H1 (cell line): ENCODE data around the gene DSTYK. TPM values are rescaled to one million over a fixed set of nuclear protein-coding genes. Genes with fewer than 3 reads are reported as not detected.

Experiments used
- CTCF ChIA-PET: fragments of 300-600 bp; sonication (Branson Sonifier 250); formaldehyde crosslinking; loops from one replicate; lab custom pipeline; 2021; ENCODE audit not compliant: partially characterized antibody; lab: Charles Lee
- POLR2A ChIA-PET: fragments of 300-600 bp; sonication (Branson Sonifier 250); formaldehyde crosslinking; loops from one replicate; lab custom pipeline; 2021; ENCODE audit warnings: inconsistent platforms; ENCODE audit not compliant: partially characterized antibody; lab: Charles Lee
- DNase-seq, 2 experiments: peaks; one replicate each; pipeline versions ENCODE4 v3.0.0 to v3.0.0-alpha.2; 2010 to 2022; ENCODE audit warnings: low spot score in 2 of 2, low read depth in 1 of 2, mixed read lengths in 1 of 2
- FAIRE-seq: peaks from 2 replicates; lab custom pipeline; 2011; peaks lifted over from hg19 to GRCh38; lab: Jason Lieb, UNC
- H2AFZ ChIP-seq: 2 replicates; pipeline ENCODE4 v1.8.1; 2012; ENCODE audit warnings: low read length, inconsistent platforms
- H2AK5ac ChIP-seq: 2 replicates; pipeline ENCODE4 v1.6.1; 2013; ENCODE audit warnings: low read depth, low read length
- H2BK120ac ChIP-seq: replicated peaks from 2 replicates; pipeline ENCODE3; 2013; ENCODE audit warnings: low read depth, low read length, inconsistent platforms
- H2BK12ac ChIP-seq: 2 replicates; pipeline ENCODE4 v1.6.1; 2013; ENCODE audit warnings: low read depth, low read length
- H2BK15ac ChIP-seq: 2 replicates; pipeline ENCODE4 v1.6.1; 2013; ENCODE audit warnings: low read length
- H2BK20ac ChIP-seq: 2 replicates; pipeline ENCODE4 v1.6.1; 2013; ENCODE audit warnings: low read length
- H2BK5ac ChIP-seq: 2 replicates; pipeline ENCODE4 v1.6.1; 2013; ENCODE audit warnings: low read depth, low read length
- H3K14ac ChIP-seq: 2 replicates; pipeline ENCODE4 v1.6.1; 2013; ENCODE audit warnings: inconsistent platforms; ENCODE audit not compliant: insufficient read length
- H3K18ac ChIP-seq: 2 replicates; pipeline ENCODE4 v1.6.1; 2013; ENCODE audit warnings: low read length; ENCODE audit errors: extremely low read depth
- H3K23ac ChIP-seq: 2 replicates; pipeline ENCODE4 v1.6.1; 2013; ENCODE audit warnings: inconsistent platforms; ENCODE audit not compliant: insufficient read length
- H3K23me2 ChIP-seq: 2 replicates; pipeline ENCODE4 v1.6.1; 2013; ENCODE audit warnings: low read depth, low read length
- H3K27ac ChIP-seq: 2 replicates; pipeline ENCODE4 v1.6.1; 2011; ENCODE audit warnings: low read depth, low read length, inconsistent platforms
- H3K27me3 ChIP-seq, 4 experiments: replicated peaks in 1 of 4; 1 replicate in 1 of 4; 2 replicates in 3 of 4; pipeline versions ENCODE4 v1.6.1 to v1.8.1; 2011 to 2013; ENCODE audit warnings: low read length in 3 of 4, mild to moderate bottlenecking in 3 of 4, inconsistent platforms in 2 of 4, mixed read lengths in 2 of 4, moderate library complexity in 1 of 4; ENCODE audit not compliant: control insufficient read depth in 3 of 4, insufficient read depth in 3 of 4; ENCODE audit errors: extremely low read depth in 1 of 4
- H3K36me3 ChIP-seq, 4 experiments: 2 replicates each; pipeline versions ENCODE4 v1.6.1 to v1.8.1; 2011 to 2013; ENCODE audit warnings: mild to moderate bottlenecking in 4 of 4, low read length in 3 of 4, moderate library complexity in 2 of 4, control low read depth in 1 of 4, inconsistent platforms in 1 of 4; ENCODE audit not compliant: insufficient read depth in 4 of 4, control insufficient read depth in 2 of 4
- H3K4ac ChIP-seq: replicated peaks from 2 replicates; pipeline ENCODE3; 2013; ENCODE audit warnings: low read length, low read depth, mixed read lengths, inconsistent platforms; ENCODE audit not compliant: insufficient read length
- H3K4me1 ChIP-seq, 4 experiments: replicated peaks in 1 of 4; 1 replicate in 1 of 4; 2 replicates in 3 of 4; pipeline versions ENCODE4 v1.6.1 to v1.8.1; 2011 to 2013; ENCODE audit warnings: low read length in 3 of 4, inconsistent platforms in 2 of 4, mixed read lengths in 1 of 4; ENCODE audit not compliant: insufficient read depth in 4 of 4, control insufficient read depth in 3 of 4
- H3K4me2 ChIP-seq, 2 experiments: 2 replicates each; pipeline versions ENCODE4 v1.6.1 to v1.8.1; 2011 to 2013; ENCODE audit warnings: low read depth in 2 of 2, low read length in 2 of 2, control low read depth in 1 of 2, inconsistent platforms in 1 of 2, mild to moderate bottlenecking in 1 of 2; ENCODE audit not compliant: insufficient read depth in 1 of 2
- H3K4me3 ChIP-seq, 4 experiments: fragments of 200-600, 300-600 bp in 1 of 4; sonication (generic), shearing (Covaris generic), sonication (Bioruptor Twin) in 1 of 4; 2 replicates each; pipeline versions ENCODE4 v1.5.1 to v1.8.1; 2011 to 2016; ENCODE audit warnings: low read length in 4 of 4, low read depth in 3 of 4, control low read depth in 2 of 4, inconsistent platforms in 2 of 4, mild to moderate bottlenecking in 2 of 4, mixed read lengths in 1 of 4, moderate library complexity in 1 of 4; ENCODE audit not compliant: insufficient read depth in 2 of 4; ENCODE audit errors: extremely low read depth in 1 of 4
- H3K56ac ChIP-seq: replicated peaks from 2 replicates; pipeline ENCODE3; 2013; ENCODE audit warnings: low read depth, mild to moderate bottlenecking, mixed read lengths, low read length, inconsistent platforms; ENCODE audit not compliant: insufficient read length
- H3K79me1 ChIP-seq: 2 replicates; pipeline ENCODE4 v1.6.1; 2013; ENCODE audit warnings: low read depth, low read length, control low read depth
- H3K79me2 ChIP-seq, 2 experiments: 2 replicates each; pipeline versions ENCODE4 v1.6.1 to v1.8.1; 2012 to 2013; ENCODE audit warnings: low read length in 2 of 2, mild to moderate bottlenecking in 2 of 2, inconsistent platforms in 1 of 2; ENCODE audit not compliant: insufficient read depth in 2 of 2, control insufficient read depth in 1 of 2
- H3K9ac ChIP-seq, 4 experiments: replicated peaks in 1 of 4; 1 replicate in 1 of 4; 2 replicates in 3 of 4; pipeline versions ENCODE4 v1.6.1 to v1.8.1; 2011 to 2013; ENCODE audit warnings: low read depth in 3 of 4, low read length in 3 of 4, control low read depth in 2 of 4, mild to moderate bottlenecking in 2 of 4, moderate library complexity in 2 of 4, inconsistent platforms in 1 of 4; ENCODE audit errors: extremely low read depth in 1 of 4
- H3K9me3 ChIP-seq, 2 experiments: 2 replicates each; pipeline versions ENCODE4 v1.6.1 to v1.8.1; 2012 to 2013; ENCODE audit warnings: mild to moderate bottlenecking in 2 of 2, moderate library complexity in 2 of 2, control low read depth in 1 of 2, inconsistent platforms in 1 of 2, low read depth in 1 of 2, low read length in 1 of 2, mixed read lengths in 1 of 2; ENCODE audit not compliant: insufficient read depth in 2 of 2
- H4K20me1 ChIP-seq, 2 experiments: replicated peaks in 1 of 2; 2 replicates each; pipeline versions ENCODE3 to v1.8.1; 2011 to 2013; ENCODE audit warnings: inconsistent platforms in 2 of 2, low read length in 2 of 2, mild to moderate bottlenecking in 1 of 2; ENCODE audit not compliant: insufficient read depth in 2 of 2, control insufficient read depth in 1 of 2
- H4K5ac ChIP-seq: 2 replicates; pipeline ENCODE4 v1.6.1; 2013; ENCODE audit warnings: low read length, low read depth, mixed read lengths, inconsistent platforms; ENCODE audit not compliant: insufficient read length
- H4K8ac ChIP-seq: 2 replicates; pipeline ENCODE4 v1.8.0; 2013; ENCODE audit warnings: mild to moderate bottlenecking, moderate library complexity, low read length, inconsistent platforms; ENCODE audit not compliant: insufficient read depth; ENCODE audit errors: extremely low read depth
- H4K91ac ChIP-seq: replicated peaks from 2 replicates; pipeline ENCODE3; 2013; ENCODE audit warnings: low read length, mixed read lengths, inconsistent platforms; ENCODE audit not compliant: insufficient read length
- BACH1 ChIP-seq: IDR thresholded peaks from 2 replicates; pipeline ENCODE4 v1.6.1; 2012; ENCODE audit warnings: low read length, improper control_type of control experiment
- CEBPB ChIP-seq: IDR thresholded peaks from 2 replicates; pipeline ENCODE4 v1.6.1; 2012; ENCODE audit warnings: low read depth, low read length
- EGR1 ChIP-seq: IDR thresholded peaks from 2 replicates; pipeline ENCODE4 v1.6.1; 2011; ENCODE audit warnings: low read depth, low read length, borderline replicate concordance
- EP300 ChIP-seq, 2 experiments: IDR thresholded peaks; 1 replicate in 1 of 2; 2 replicates in 1 of 2; pipeline ENCODE4 v1.6.1; 2011 to 2012; ENCODE audit warnings: low read depth in 2 of 2, low read length in 2 of 2, mild to moderate bottlenecking in 2 of 2, borderline replicate concordance in 1 of 2, inconsistent platforms in 1 of 2, moderate library complexity in 1 of 2
- EZH2 ChIP-seq: fragments of 200-600 bp; sonication (generic); IDR thresholded peaks from 2 replicates; pipeline ENCODE4 v1.7.1; 2012; ENCODE audit warnings: low read depth, mild to moderate bottlenecking, moderate library complexity, low read length, inconsistent platforms; ENCODE audit not compliant: severe bottlenecking
- JUN ChIP-seq: IDR thresholded peaks from 2 replicates; pipeline ENCODE4 v1.6.1; 2011; ENCODE audit warnings: low read depth, mild to moderate bottlenecking, improper control_type of control experiment, low read length
- KDM5A ChIP-seq: fragments of 200-600 bp; IDR thresholded peaks from 2 replicates; pipeline ENCODE4 v1.7.1; 2012; ENCODE audit warnings: mild to moderate bottlenecking, low read length, inconsistent platforms, mixed read lengths
- RBBP5 ChIP-seq: IDR thresholded peaks from 2 replicates; pipeline ENCODE4 v1.7.1; 2012; ENCODE audit warnings: low read depth, mild to moderate bottlenecking, inconsistent platforms, low read length, moderate library complexity, borderline replicate concordance
- RFX5 ChIP-seq: IDR thresholded peaks from 2 replicates; pipeline ENCODE4 v1.6.1; 2011; ENCODE audit warnings: low read depth, low read length, improper control_type of control experiment, borderline replicate concordance
- RNF2 ChIP-seq: fragments of 200-900, 300-1000 bp; sonication (generic); IDR thresholded peaks from 2 replicates; pipeline ENCODE4 v1.7.1; 2016; ENCODE audit warnings: borderline replicate concordance, low read depth, mild to moderate bottlenecking, antibody characterized with exemption, low read length; ENCODE audit not compliant: poor library complexity, severe bottlenecking; ENCODE audit errors: missing control alignments
- SIX5 ChIP-seq: IDR thresholded peaks from 2 replicates; pipeline ENCODE4 v1.6.1; 2011; ENCODE audit warnings: mild to moderate bottlenecking, low read depth, low read length
- TAF1 ChIP-seq: IDR thresholded peaks from 2 replicates; pipeline ENCODE4 v1.6.1; 2011; ENCODE audit warnings: mild to moderate bottlenecking, low read depth, low read length
- polyA plus RNA-seq, 7 experiments: library from polyadenylated mRNA; depleted of rRNA in 3 of 7; stranded (reverse) in 5 of 7; unstranded in 2 of 7; fragments of >200 nt in 5 of 7; fragments of 200-250 nt in 2 of 7; gene quantifications; 1 replicate in 5 of 7; 2 replicates in 1 of 7; 4 replicates in 1 of 7; pipeline versions ENCODE4 v1.2.1 to v1.2.3, GENCODE V29; 2011 to 2013; ENCODE audit warnings: missing spikeins in 2 of 7, mixed read lengths in 2 of 7
- total RNA-seq: library from RNA; stranded (reverse); fragmentation: NEBNext Ultra II Directional; extraction: Animal tissue kit (Norgen Biotek cat#: 25700); gene quantifications from 2 replicates; pipeline ENCODE4 v1.2.1, GENCODE V29; 2021
- TF ChIP-seq, protein P1 (sequence below): IDR thresholded peaks from 2 replicates; pipeline ENCODE4 v1.6.1; 2012; ENCODE audit warnings: inconsistent platforms

The DSTYK gene
- total and polyA plus RNA-seq, 2 of the 8 experiments (the other 6 are each of a cell fraction or from before 2014, with no cell fraction given): 2.7 to 8.5 TPM

DNA sequence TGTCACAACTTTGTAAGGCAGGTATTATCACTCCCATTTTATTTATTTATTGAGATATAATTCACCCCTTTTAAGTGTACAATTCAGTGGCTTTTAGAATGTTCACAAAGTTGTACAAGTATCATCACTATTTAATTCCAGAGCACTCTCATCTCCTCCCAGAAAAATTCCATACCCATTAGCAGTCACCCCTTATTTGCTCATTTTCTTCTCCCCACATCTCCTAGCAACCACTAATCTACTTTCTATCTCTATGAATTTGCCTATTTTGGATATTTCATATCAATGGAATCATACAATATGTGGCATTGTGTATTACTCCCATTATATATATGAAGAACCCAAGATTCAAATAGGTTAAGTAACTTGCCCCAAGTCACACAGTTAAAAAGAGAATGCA lies 7.0 kb downstream of the DSTYK start:
- Histone ChIP-seq H3K36me3 (no peaks in the 10 kb centered on the region), H3K79me2 (peaks cover 3 to 60% of the 10 kb centered on the region in 2 experiments; a peak in 3 of 4 replicates), H4K5ac (no peak overlapping the region), H3K27ac (no peak overlapping the region), H2AFZ (no peak overlapping the region), H2BK120ac (no peak overlapping the region), H3K18ac (no peak overlapping the region), H3K4me2 (no peak overlapping the region), H3K9me3 (no peaks in the 10 kb centered on the region), H3K23ac (no peak overlapping the region), H3K27me3 (no peaks in the 10 kb centered on the region), H3K9ac (no peak overlapping the region), H3K4me1 (peaks cover 0 to 10% (median 5%) of the 10 kb centered on the region in 4 experiments), H3K4me3 (no peak overlapping the region), H2BK15ac (no peak overlapping the region), H4K91ac (no peak overlapping the region), H4K20me1 (peaks cover 0 to 5% of the 10 kb centered on the region in 2 experiments), H2AK5ac (no peak overlapping the region), H2BK20ac (no peak overlapping the region), H2BK12ac (no peak overlapping the region), H2BK5ac (no peak overlapping the region), H3K23me2 (no peaks in the 10 kb centered on the region; the same call in 1 of the 2 replicates), H4K8ac (no peak overlapping the region), H3K79me1 (peaks cover 3% of the 10 kb centered on the region; the same call in 1 of the 2 replicates), H3K56ac (no peak overlapping the region), H3K4ac (no peak overlapping the region), H3K14ac (no peak overlapping the region)
- DNase-seq (no peak), FAIRE-seq (no peak)
- POLR2A ChIA-PET: interaction anchor here (0.6 to 4.1 kb wide), 3 partner anchors 13 to 1990 kb away, joined by 3 to 18 read pairs (median 3); no protein-coding TSS in a partner anchor
- CTCF ChIA-PET: interaction anchor here (0.8 to 4.2 kb wide), 7 partner anchors 10 to 120 kb away, joined by 4 to 23 read pairs (median 6); partner anchors contain the start of gene TMCC2
- no peak for TF ChIP-seq KDM5A
- no peak for TF ChIP-seq EGR1
- TF ChIP-seq TAF1: no peak
- no peak for TF ChIP-seq EP300 (IDR thresholded peaks at IDR 0.05; ENCODE audit: borderline replicate concordance in 1 of 2, low read depth in 2 of 2, low read length in 2 of 2)
- no peak for TF ChIP-seq RNF2
- TF ChIP-seq RFX5: no peak
- no peak for TF ChIP-seq RBBP5
- no peak for TF ChIP-seq JUN
- no peak for TF ChIP-seq EZH2
- no peak for TF ChIP-seq CEBPB
- no peak for TF ChIP-seq BACH1
- no peak for TF ChIP-seq SIX5
- TF ChIP-seq, protein P1, sequence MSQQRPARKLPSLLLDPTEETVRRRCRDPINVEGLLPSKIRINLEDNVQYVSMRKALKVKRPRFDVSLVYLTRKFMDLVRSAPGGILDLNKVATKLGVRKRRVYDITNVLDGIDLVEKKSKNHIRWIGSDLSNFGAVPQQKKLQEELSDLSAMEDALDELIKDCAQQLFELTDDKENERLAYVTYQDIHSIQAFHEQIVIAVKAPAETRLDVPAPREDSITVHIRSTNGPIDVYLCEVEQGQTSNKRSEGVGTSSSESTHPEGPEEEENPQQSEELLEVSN: no peak
